ENCODE data around the gene ARHGEF40.

Gene ARHGEF40

GRCh38 chr14:21025371-21026273 is 44.5 kb upstream of the ARHGEF40 start:
- peaks cover 0 to 23% (median 6%) of the 10 kb centered on the region in 5 experiments for H3K27me3 ChIP-seq (replicated peaks in 2 of 5; ENCODE audit: control insufficient read depth in 4 of 5, insufficient read depth in 5 of 5, low read length in 4 of 5)
- DNase-seq = peak in 2 of 3 donors; percentile 25 to 64
- ChIA-PET POLR2A (interaction anchor here (1.6 kb wide), 1 partner anchor 19 kb away, joined by 3 read pairs; no protein-coding TSS in a partner anchor), CTCF (interaction anchor here (1.0 to 5.5 kb wide), 5 partner anchors 9 to 167 kb away, joined by 3 to 63 read pairs (median 3); no protein-coding TSS in a partner anchor)
- WGBS (ENCODE audit: insufficient coverage) = 5% methylated on average over 34 of the region's 58 CpGs
- peaks cover 3 to 26% (median 12%) of the 10 kb centered on the region in 4 experiments for H3K4me1 ChIP-seq (ENCODE audit: control extremely low read depth in 1 of 4, control insufficient read depth in 4 of 4, insufficient read depth in 4 of 4, low read length in 3 of 4)
- H3K9me3 ChIP-seq (ENCODE audit: control extremely low read depth in 1 of 5, control insufficient read depth in 4 of 5, insufficient read depth in 2 of 5, low read depth in 1 of 5, low read length in 4 of 5) = no peaks in the 10 kb centered on the region
- H3K36me3 ChIP-seq (ENCODE audit: control insufficient read depth in 4 of 4, insufficient read depth in 4 of 4, low read length in 3 of 4) = peaks cover 0 to 2% (median 0%) of the 10 kb centered on the region in 4 experiments
- peak overlapping the region; percentile 42 to 89 (median 62) for H3K4me3 ChIP-seq (ENCODE audit: control insufficient read depth in 1 of 7, extremely low read depth in 1 of 7, insufficient read depth in 4 of 7, low read depth in 2 of 7, low read length in 6 of 7)
- H3K27ac ChIP-seq (ENCODE audit: insufficient read depth in 1 of 2, low read depth in 1 of 2, low read length in 2 of 2, poor library complexity in 1 of 2, severe bottlenecking in 2 of 2) = peak overlapping the region in 1 of 2 experiments; percentile 40

GRCh38 chr14:21026274-21026987 is 43.7 kb upstream of the ARHGEF40 start:
- Histone ChIP-seq H3K4me1 (ENCODE audit: control extremely low read depth in 1 of 4, control insufficient read depth in 4 of 4, insufficient read depth in 4 of 4, low read length in 3 of 4) (peaks cover 3 to 26% (median 12%) of the 10 kb centered on the region in 4 experiments), H3K27ac (ENCODE audit: insufficient read depth in 1 of 2, low read depth in 1 of 2, low read length in 2 of 2, poor library complexity in 1 of 2, severe bottlenecking in 2 of 2) (no peak overlapping the region), H3K4me3 (ENCODE audit: control insufficient read depth in 1 of 7, extremely low read depth in 1 of 7, insufficient read depth in 4 of 7, low read depth in 2 of 7, low read length in 6 of 7) (peak overlapping the region in 1 of 7 experiments; percentile 89), H3K9me3 (ENCODE audit: control extremely low read depth in 1 of 5, control insufficient read depth in 4 of 5, insufficient read depth in 2 of 5, low read depth in 1 of 5, low read length in 4 of 5) (no peaks in the 10 kb centered on the region), H3K27me3 (replicated peaks in 2 of 5; ENCODE audit: control insufficient read depth in 4 of 5, insufficient read depth in 5 of 5, low read length in 4 of 5) (peaks cover 0 to 18% (median 6%) of the 10 kb centered on the region in 5 experiments), H3K36me3 (ENCODE audit: control insufficient read depth in 4 of 4, insufficient read depth in 4 of 4, low read length in 3 of 4) (peaks cover 0 to 2% (median 0%) of the 10 kb centered on the region in 4 experiments)
- DNase-seq = no peak
- ChIA-PET CTCF (interaction anchor here (1.0 to 5.5 kb wide), 5 partner anchors 10 to 167 kb away, joined by 3 to 63 read pairs (median 3); no protein-coding TSS in a partner anchor), POLR2A (interaction anchor here (1.6 kb wide), 1 partner anchor 18 kb away, joined by 3 read pairs; no protein-coding TSS in a partner anchor)
- WGBS (ENCODE audit: insufficient coverage) = 63% methylated on average over 2 of the region's 7 CpGs

GRCh38 chr14:21026988-21027315 is 43.2 kb upstream of the ARHGEF40 start:
- CTCF ChIA-PET = interaction anchor here (1.0 to 5.5 kb wide), 5 partner anchors 10 to 168 kb away, joined by 3 to 63 read pairs (median 3); no protein-coding TSS in a partner anchor

GRCh38 chr14:21029917-21030316 is 40.2 kb upstream of the ARHGEF40 start, which contains the start of gene TPPP2:
Gene TPPP2 (plus strand): TSS chr14:21030217. CDS start chr14:21030582, 365 bp downstream.
- ChIA-PET POLR2A (no interaction called here), CTCF (interaction anchor here (0.8 to 5.5 kb wide), 4 partner anchors 11 to 18 kb away, joined by 3 to 63 read pairs (median 12); partner anchors contain the start of gene RNASE7)
- Histone ChIP-seq H3K27me3 (replicated peaks in 2 of 5; ENCODE audit: control insufficient read depth in 4 of 5, insufficient read depth in 5 of 5, low read length in 4 of 5) (peaks cover 0 to 6% (median 0%) of the 10 kb centered on the region in 5 experiments), H3K36me3 (ENCODE audit: control insufficient read depth in 4 of 4, insufficient read depth in 4 of 4, low read length in 3 of 4) (no peaks in the 10 kb centered on the region), H3K4me1 (ENCODE audit: control extremely low read depth in 1 of 4, control insufficient read depth in 4 of 4, insufficient read depth in 4 of 4, low read length in 3 of 4) (peaks cover 0 to 13% (median 4%) of the 10 kb centered on the region in 4 experiments), H3K4me3 (ENCODE audit: control insufficient read depth in 1 of 7, extremely low read depth in 1 of 7, insufficient read depth in 4 of 7, low read depth in 2 of 7, low read length in 6 of 7) (no peak within 1 kb of the TSS), H3K27ac (ENCODE audit: insufficient read depth in 1 of 2, low read depth in 1 of 2, low read length in 2 of 2, poor library complexity in 1 of 2, severe bottlenecking in 2 of 2) (no peak within 1 kb of the TSS), H3K9me3 (ENCODE audit: control extremely low read depth in 1 of 5, control insufficient read depth in 4 of 5, insufficient read depth in 2 of 5, low read depth in 1 of 5, low read length in 4 of 5) (no peaks in the 10 kb centered on the region)
- DNase-seq = no peak
- WGBS (ENCODE audit: insufficient coverage) = 100% methylated on average over 1 of the region's 5 CpGs

More at GRCh38 chr14:21026988-21027315, 43.2 kb upstream of the ARHGEF40 start:
- DNase-seq = no peak
- H3K4me1 ChIP-seq (ENCODE audit: control extremely low read depth in 1 of 4, control insufficient read depth in 4 of 4, insufficient read depth in 4 of 4, low read length in 3 of 4) = peaks cover 3 to 26% (median 12%) of the 10 kb centered on the region in 4 experiments
- H3K36me3 ChIP-seq (ENCODE audit: control insufficient read depth in 4 of 4, insufficient read depth in 4 of 4, low read length in 3 of 4) = no peaks in the 10 kb centered on the region
- no peak overlapping the region for H3K27ac ChIP-seq (ENCODE audit: insufficient read depth in 1 of 2, low read depth in 1 of 2, low read length in 2 of 2, poor library complexity in 1 of 2, severe bottlenecking in 2 of 2)
- POLR2A ChIA-PET = interaction anchor here (1.6 kb wide), 1 partner anchor 17 kb away, joined by 3 read pairs; no protein-coding TSS in a partner anchor
- H3K9me3 ChIP-seq (ENCODE audit: control extremely low read depth in 1 of 5, control insufficient read depth in 4 of 5, insufficient read depth in 2 of 5, low read depth in 1 of 5, low read length in 4 of 5) = no peaks in the 10 kb centered on the region
- peaks cover 0 to 21% (median 6%) of the 10 kb centered on the region in 5 experiments for H3K27me3 ChIP-seq (replicated peaks in 2 of 5; ENCODE audit: control insufficient read depth in 4 of 5, insufficient read depth in 5 of 5, low read length in 4 of 5)
- WGBS (ENCODE audit: insufficient coverage) = 73% methylated on average over 3 of the region's 3 CpGs
- no peak overlapping the region for H3K4me3 ChIP-seq (ENCODE audit: control insufficient read depth in 1 of 7, extremely low read depth in 1 of 7, insufficient read depth in 4 of 7, low read depth in 2 of 7, low read length in 6 of 7)

GRCh38 chr14:21030531-21030930 is 39.6 kb upstream of the ARHGEF40 start:
- Histone ChIP-seq H3K4me3 (ENCODE audit: control insufficient read depth in 1 of 7, extremely low read depth in 1 of 7, insufficient read depth in 4 of 7, low read depth in 2 of 7, low read length in 6 of 7) (no peak overlapping the region), H3K27ac (ENCODE audit: insufficient read depth in 1 of 2, low read depth in 1 of 2, low read length in 2 of 2, poor library complexity in 1 of 2, severe bottlenecking in 2 of 2) (no peak overlapping the region), H3K36me3 (ENCODE audit: control insufficient read depth in 4 of 4, insufficient read depth in 4 of 4, low read length in 3 of 4) (no peaks in the 10 kb centered on the region), H3K27me3 (replicated peaks in 2 of 5; ENCODE audit: control insufficient read depth in 4 of 5, insufficient read depth in 5 of 5, low read length in 4 of 5) (peaks cover 0 to 6% (median 0%) of the 10 kb centered on the region in 5 experiments), H3K9me3 (ENCODE audit: control extremely low read depth in 1 of 5, control insufficient read depth in 4 of 5, insufficient read depth in 2 of 5, low read depth in 1 of 5, low read length in 4 of 5) (no peaks in the 10 kb centered on the region), H3K4me1 (ENCODE audit: control extremely low read depth in 1 of 4, control insufficient read depth in 4 of 4, insufficient read depth in 4 of 4, low read length in 3 of 4) (peaks cover 0 to 13% (median 3%) of the 10 kb centered on the region in 4 experiments)
- 91% methylated on average over 10 of the region's 12 CpGs for WGBS (ENCODE audit: insufficient coverage)
- CTCF ChIA-PET = interaction anchor here (0.8 to 5.5 kb wide), 4 partner anchors 11 to 19 kb away, joined by 3 to 63 read pairs (median 12); partner anchors contain the start of gene RNASE7
- DNase-seq = no peak
- POLR2A ChIA-PET = no interaction called here

GRCh38 chr14:21032326-21033132 is 37.6 kb upstream of the ARHGEF40 start:
- CTCF ChIA-PET = interaction anchor here (1.2 to 6.9 kb wide), 7 partner anchors 9 to 72 kb away, joined by 3 to 155 read pairs (median 8); partner anchors contain the start of gene RNASE7

More at GRCh38 chr14:21032326-21033132, 37.6 kb upstream of the ARHGEF40 start:
- Histone ChIP-seq H3K4me1 (ENCODE audit: control extremely low read depth in 1 of 4, control insufficient read depth in 4 of 4, insufficient read depth in 4 of 4, low read length in 3 of 4) (peaks cover 0 to 4% (median 1%) of the 10 kb centered on the region in 4 experiments), H3K9me3 (ENCODE audit: control extremely low read depth in 1 of 5, control insufficient read depth in 4 of 5, insufficient read depth in 2 of 5, low read depth in 1 of 5, low read length in 4 of 5) (no peaks in the 10 kb centered on the region), H3K27me3 (replicated peaks in 2 of 5; ENCODE audit: control insufficient read depth in 4 of 5, insufficient read depth in 5 of 5, low read length in 4 of 5) (peaks cover 0 to 3% (median 0%) of the 10 kb centered on the region in 5 experiments), H3K4me3 (ENCODE audit: control insufficient read depth in 1 of 7, extremely low read depth in 1 of 7, insufficient read depth in 4 of 7, low read depth in 2 of 7, low read length in 6 of 7) (no peak overlapping the region), H3K27ac (ENCODE audit: insufficient read depth in 1 of 2, low read depth in 1 of 2, low read length in 2 of 2, poor library complexity in 1 of 2, severe bottlenecking in 2 of 2) (no peak overlapping the region), H3K36me3 (ENCODE audit: control insufficient read depth in 4 of 4, insufficient read depth in 4 of 4, low read length in 3 of 4) (no peaks in the 10 kb centered on the region)
- WGBS (ENCODE audit: insufficient coverage) = 100% methylated on average over 2 of the region's 5 CpGs
- DNase-seq = no peak
- POLR2A ChIA-PET = no interaction called here
